SK-N-MC (cell line): ENCODE data around the gene TSC2.

Source experiments
- DNase-seq: peaks from one replicate; pipeline ENCODE4 v3.0.0-alpha.2; 2011; ENCODE audit warnings: low read depth, low spot score
- H3K27ac ChIP-seq: fragments of 200-600 bp; sonication (generic); 2 replicates; pipeline ENCODE4 v1.5.1; 2016; ENCODE audit warnings: mixed run types
- H3K36me3 ChIP-seq: fragments of 200-600 bp; sonication (generic); 2 replicates; pipeline ENCODE4 v1.6.1; 2017; ENCODE audit warnings: antibody characterized with exemption, low read length, mixed read lengths; ENCODE audit not compliant: insufficient read depth
- H3K4me3 ChIP-seq: fragments of 200-600 bp; sonication (generic); 2 replicates; pipeline ENCODE4 v1.5.1; 2016
- H3K9ac ChIP-seq: fragments of 200-600 bp; sonication (generic); 2 replicates; pipeline ENCODE4 v1.8.0; 2017; ENCODE audit warnings: mixed run types, mixed read lengths; ENCODE audit not compliant: insufficient read length
- H3K9me3 ChIP-seq: fragments of 200-600 bp; sonication (generic); 2 replicates; pipeline ENCODE4 v1.6.1; 2017; ENCODE audit warnings: low read depth, mild to moderate bottlenecking, antibody characterized with exemption, low read length, moderate library complexity, mixed read lengths
- EZH2 ChIP-seq: fragments of 200-600 bp; sonication (generic); IDR thresholded peaks from one replicate; pipeline ENCODE4 v1.6.1; 2017; ENCODE audit warnings: antibody characterized with exemption
- FOXP2 ChIP-seq: optimal IDR thresholded peaks from 2 replicates; pipeline ENCODE3; 2011; ENCODE audit warnings: mild to moderate bottlenecking, moderate library complexity; ENCODE audit not compliant: insufficient read depth; ENCODE audit errors: extremely low read length, control extremely low read depth
- POLR2AphosphoS5 ChIP-seq: IDR thresholded peaks from 2 replicates; pipeline ENCODE4 v1.6.1; 2012; ENCODE audit warnings: mild to moderate bottlenecking, low read depth, low read length, borderline replicate concordance

TSC2 gene

GRCh38 chr16:2079991-2080390 is 32.2 kb downstream of the TSC2 start:
- Histone ChIP-seq H3K9ac (no peak overlapping the region), H3K27ac (no peak overlapping the region), H3K9me3 (no peaks in the 10 kb centered on the region), H3K4me3 (no peak overlapping the region), H3K36me3 (no peaks in the 10 kb centered on the region)
- TF ChIP-seq EZH2 (no peak), FOXP2 (no peak), POLR2AphosphoS5 (no peak)
- no peak for DNase-seq

GRCh38 chr16:2081201-2082084 is 33.7 kb downstream of the TSC2 start:
- DNase-seq = no peak
- Histone ChIP-seq H3K27ac (no peak overlapping the region), H3K9ac (no peak overlapping the region), H3K9me3 (no peaks in the 10 kb centered on the region), H3K36me3 (no peaks in the 10 kb centered on the region; the same call in 1 of the 2 replicates), H3K4me3 (no peak overlapping the region)
- TF ChIP-seq EZH2 (no peak), FOXP2 (no peak), POLR2AphosphoS5 (no peak)

GRCh38 chr16:2082171-2082982 is 34.6 kb downstream of the TSC2 start:
- Histone ChIP-seq H3K4me3 (no peak overlapping the region), H3K9ac (no peak overlapping the region), H3K36me3 (no peaks in the 10 kb centered on the region; the same call in 1 of the 2 replicates), H3K9me3 (no peaks in the 10 kb centered on the region), H3K27ac (no peak overlapping the region)
- TF ChIP-seq POLR2AphosphoS5 (no peak), EZH2 (no peak), FOXP2 (no peak)
- no peak for DNase-seq

- DNase-seq = no peak
- Histone ChIP-seq H3K4me3 (no peak overlapping the region), H3K36me3 (no peaks in the 10 kb centered on the region; the same call in 1 of the 2 replicates), H3K27ac (no peak overlapping the region), H3K9ac (no peak overlapping the region), H3K9me3 (no peaks in the 10 kb centered on the region)
- TF ChIP-seq POLR2AphosphoS5 = no peak
- no peak for TF ChIP-seq FOXP2
- TF ChIP-seq EZH2 = no peak
These were observed 35.2 kb downstream of the TSC2 start for GRCh38 chr16:2082983-2083364.

- no peak overlapping the region for H3K9ac ChIP-seq
- DNase-seq = no peak
- no peaks in the 10 kb centered on the region; the same call in 1 of the 2 replicates for H3K36me3 ChIP-seq
- no peak overlapping the region for H3K27ac ChIP-seq
- H3K9me3 ChIP-seq = no peaks in the 10 kb centered on the region
- no peak overlapping the region for H3K4me3 ChIP-seq
- TF ChIP-seq FOXP2 (no peak), EZH2 (no peak), POLR2AphosphoS5 (no peak)
These were observed 35.6 kb downstream of the TSC2 start for GRCh38 chr16:2083409-2083808.

- Histone ChIP-seq H3K27ac (no peak overlapping the region), H3K4me3 (no peak overlapping the region), H3K9ac (no peak overlapping the region), H3K36me3 (no peaks in the 10 kb centered on the region; the same call in 1 of the 2 replicates), H3K9me3 (no peaks in the 10 kb centered on the region)
- DNase-seq = no peak
- no peak for TF ChIP-seq EZH2
These were observed 36.3 kb downstream of the TSC2 start for GRCh38 chr16:2083876-2084780.

GRCh38 chr16:2084895-2085625 is 37.3 kb downstream of the TSC2 start:
- Histone ChIP-seq H3K27ac (no peak overlapping the region), H3K36me3 (peaks cover under 1% of the 10 kb centered on the region; the same call in 1 of the 2 replicates), H3K9me3 (no peaks in the 10 kb centered on the region), H3K9ac (no peak overlapping the region), H3K4me3 (no peak overlapping the region)
- no peak for DNase-seq
- TF ChIP-seq FOXP2 (no peak), EZH2 (no peak), POLR2AphosphoS5 (no peak)
